Measurements from ENCODE around the gene PLP2. TPM values are rescaled to one million over a fixed set of nuclear protein-coding genes. Genes with fewer than 3 reads are reported as not detected.

PLP2 gene
- total RNA-seq, 1 experiment from 2014 or later = 94.5 TPM

DNA sequence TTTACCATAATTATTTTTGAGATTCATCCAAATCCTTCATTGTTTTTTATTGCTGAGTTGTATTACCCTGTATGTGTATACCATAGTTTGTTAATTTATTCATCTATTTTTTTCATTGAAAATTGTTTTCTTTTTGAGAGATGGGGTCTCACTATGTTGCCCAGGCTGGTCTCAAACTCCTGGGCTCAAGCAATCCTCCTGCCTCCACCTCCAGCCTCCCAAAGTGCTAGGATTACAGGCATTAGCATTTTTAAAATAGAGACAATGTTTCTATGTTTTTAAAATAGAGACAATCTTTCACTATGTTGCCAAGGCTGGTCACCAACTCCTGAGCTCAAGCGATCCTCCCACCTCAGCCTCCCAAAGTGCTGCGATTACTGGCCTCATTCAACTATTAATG, 10.8 kb upstream of the PLP2 start:
- BruUV-seq (replicated peaks) = no TSS peak
- Histone ChIP-seq H4K20me1 (ENCODE audit: insufficient read depth) (no peaks in the 10 kb centered on the region), H3F3A (ENCODE audit: insufficient read depth, low read depth) (no peaks in the 10 kb centered on the region), H3K4me2 (no peak overlapping the region), H3K79me2 (ENCODE audit: low read depth) (no peaks in the 10 kb centered on the region), H3K36me3 (ENCODE audit: low read depth) (no peaks in the 10 kb centered on the region), H2AFZ (no peak overlapping the region), H3K4me3 (no peak overlapping the region), H3K9me2 (ENCODE audit: insufficient read depth) (no peaks in the 10 kb centered on the region), H3K27me3 (ENCODE audit: insufficient read depth, low read depth) (no peaks in the 10 kb centered on the region), H3K4me1 (replicated peaks; ENCODE audit: insufficient read depth) (no peaks in the 10 kb centered on the region), H3K9me3 (ENCODE audit: insufficient read depth, low read depth) (no peaks in the 10 kb centered on the region), H3K27ac (no peak overlapping the region)
- ChIA-PET POLR2A (ENCODE audit: unreplicated experiment) (no interaction called here), CTCF (no interaction called here)
- intact Hi-C loops (cut with micrococcal nuclease; ENCODE audit: unreplicated experiment) = no loop called here
- TF ChIP-seq, protein P1, sequence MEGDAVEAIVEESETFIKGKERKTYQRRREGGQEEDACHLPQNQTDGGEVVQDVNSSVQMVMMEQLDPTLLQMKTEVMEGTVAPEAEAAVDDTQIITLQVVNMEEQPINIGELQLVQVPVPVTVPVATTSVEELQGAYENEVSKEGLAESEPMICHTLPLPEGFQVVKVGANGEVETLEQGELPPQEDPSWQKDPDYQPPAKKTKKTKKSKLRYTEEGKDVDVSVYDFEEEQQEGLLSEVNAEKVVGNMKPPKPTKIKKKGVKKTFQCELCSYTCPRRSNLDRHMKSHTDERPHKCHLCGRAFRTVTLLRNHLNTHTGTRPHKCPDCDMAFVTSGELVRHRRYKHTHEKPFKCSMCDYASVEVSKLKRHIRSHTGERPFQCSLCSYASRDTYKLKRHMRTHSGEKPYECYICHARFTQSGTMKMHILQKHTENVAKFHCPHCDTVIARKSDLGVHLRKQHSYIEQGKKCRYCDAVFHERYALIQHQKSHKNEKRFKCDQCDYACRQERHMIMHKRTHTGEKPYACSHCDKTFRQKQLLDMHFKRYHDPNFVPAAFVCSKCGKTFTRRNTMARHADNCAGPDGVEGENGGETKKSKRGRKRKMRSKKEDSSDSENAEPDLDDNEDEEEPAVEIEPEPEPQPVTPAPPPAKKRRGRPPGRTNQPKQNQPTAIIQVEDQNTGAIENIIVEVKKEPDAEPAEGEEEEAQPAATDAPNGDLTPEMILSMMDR (conservative IDR thresholded peaks at IDR 0.05) = no peak
- TF ChIP-seq EZH2 (IDR thresholded peaks at IDR 0.05; ENCODE audit: low read depth) = no peak
- no peak for DNase-seq

DNA sequence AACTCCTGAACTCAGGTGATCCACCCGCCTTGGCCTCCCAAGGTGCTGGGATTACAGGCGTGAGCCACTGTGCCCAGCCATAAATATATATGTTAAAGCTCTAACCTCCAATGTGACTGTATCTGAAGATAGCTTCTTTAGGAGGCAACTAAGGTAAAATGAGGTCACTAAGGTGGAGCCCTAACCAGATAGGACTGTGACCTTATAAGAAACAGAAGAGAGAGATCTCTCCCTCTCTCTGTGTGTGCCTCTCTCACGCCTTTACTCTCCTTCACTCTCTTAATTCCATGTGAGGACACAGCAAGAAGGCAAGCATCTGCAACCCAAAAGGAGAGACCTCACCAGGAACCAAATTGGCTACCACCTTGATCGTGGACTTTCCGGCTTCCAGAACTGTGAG, 10.1 kb upstream of the PLP2 start:
- ChIA-PET CTCF (no interaction called here), POLR2A (ENCODE audit: unreplicated experiment) (no interaction called here)
- H3K27me3 ChIP-seq (ENCODE audit: insufficient read depth, low read depth) = no peaks in the 10 kb centered on the region
- no peaks in the 10 kb centered on the region for H3K9me3 ChIP-seq (ENCODE audit: insufficient read depth, low read depth)
- H3K4me2 ChIP-seq = no peak overlapping the region
- H3K4me1 ChIP-seq (replicated peaks; ENCODE audit: insufficient read depth) = no peaks in the 10 kb centered on the region
- no peaks in the 10 kb centered on the region for H4K20me1 ChIP-seq (ENCODE audit: insufficient read depth)
- no peak overlapping the region for H2AFZ ChIP-seq
- no peaks in the 10 kb centered on the region for H3K9me2 ChIP-seq (ENCODE audit: insufficient read depth)
- BruUV-seq (replicated peaks) = no TSS peak
- DNase-seq = no peak
- H3K27ac ChIP-seq = no peak overlapping the region
- H3K4me3 ChIP-seq = no peak overlapping the region
- no peaks in the 10 kb centered on the region for H3K79me2 ChIP-seq (ENCODE audit: low read depth)
- intact Hi-C loops (cut with micrococcal nuclease; ENCODE audit: unreplicated experiment) = no loop called here
- TF ChIP-seq EZH2 (IDR thresholded peaks at IDR 0.05; ENCODE audit: low read depth) = no peak
- TF ChIP-seq, protein P1 (conservative IDR thresholded peaks at IDR 0.05) = no peak
- no peaks in the 10 kb centered on the region for H3F3A ChIP-seq (ENCODE audit: insufficient read depth, low read depth)
- H3K36me3 ChIP-seq (ENCODE audit: low read depth) = no peaks in the 10 kb centered on the region

DNA sequence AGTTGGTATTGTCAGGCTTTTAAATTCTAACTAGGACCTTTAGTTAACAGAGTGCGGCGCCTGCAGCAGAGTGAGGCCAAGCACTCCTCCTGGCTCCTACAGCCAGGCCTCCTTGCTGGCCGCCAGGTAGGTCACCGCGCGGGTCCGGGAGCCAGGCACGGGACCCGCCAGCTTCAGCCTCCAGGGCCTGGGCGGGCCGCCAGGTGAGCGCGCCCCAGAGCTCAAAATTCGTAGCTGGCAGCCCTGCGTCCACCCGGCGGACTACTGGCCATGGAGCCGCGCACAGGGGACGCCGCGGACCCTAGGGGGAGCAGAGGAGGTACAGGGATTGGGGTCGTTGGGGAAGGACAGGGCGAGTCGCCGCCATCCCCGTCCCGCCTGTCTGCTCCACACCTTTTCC, 9.1 kb upstream of the PLP2 start, which contains the start of gene MAGIX:
MAGIX (plus strand) TSS at position 139 of the 400 bp plus-strand sequence; CDS start at position 271, 132 bp downstream.
- peak within 1 kb of the TSS; percentile 54; the same call in 1 of the 2 replicates for H3K4me2 ChIP-seq
- H3F3A ChIP-seq (ENCODE audit: insufficient read depth, low read depth) = no peaks in the 10 kb centered on the region
- H3K36me3 ChIP-seq (ENCODE audit: low read depth) = no peaks in the 10 kb centered on the region
- H4K20me1 ChIP-seq (ENCODE audit: insufficient read depth) = no peaks in the 10 kb centered on the region
- DNase-seq = no peak
- H3K4me3 ChIP-seq = peak within 1 kb of the TSS; percentile 43; the same call in 1 of the 2 replicates
- ChIA-PET POLR2A (ENCODE audit: unreplicated experiment) (interaction anchor here (0.6 kb wide), 1 partner anchor 10 kb away, joined by 5 read pairs; no protein-coding TSS in a partner anchor), CTCF (no interaction called here)
- no peaks in the 10 kb centered on the region for H3K9me2 ChIP-seq (ENCODE audit: insufficient read depth)
- no peak within 1 kb of the TSS for H3K27ac ChIP-seq
- no peaks in the 10 kb centered on the region for H3K9me3 ChIP-seq (ENCODE audit: insufficient read depth, low read depth)
- H3K4me1 ChIP-seq (replicated peaks; ENCODE audit: insufficient read depth) = no peaks in the 10 kb centered on the region
- no peak within 1 kb of the TSS for H2AFZ ChIP-seq
- no peaks in the 10 kb centered on the region for H3K79me2 ChIP-seq (ENCODE audit: low read depth)
- TF ChIP-seq, protein P1 (conservative IDR thresholded peaks at IDR 0.05) = no peak
- no peak for TF ChIP-seq EZH2 (IDR thresholded peaks at IDR 0.05; ENCODE audit: low read depth)
- no peaks in the 10 kb centered on the region for H3K27me3 ChIP-seq (ENCODE audit: insufficient read depth, low read depth)
- intact Hi-C loops (cut with micrococcal nuclease; ENCODE audit: unreplicated experiment) = no loop called here
- no TSS peak for BruUV-seq (replicated peaks)
